ENCODE data around the gene DGUOK. TPM values are rescaled to one million over a fixed set of nuclear protein-coding genes. Genes with fewer than 3 reads are reported as not detected.

DGUOK gene
- total RNA-seq, 1 experiment from 2014 or later, result 78.5 TPM

DNA sequence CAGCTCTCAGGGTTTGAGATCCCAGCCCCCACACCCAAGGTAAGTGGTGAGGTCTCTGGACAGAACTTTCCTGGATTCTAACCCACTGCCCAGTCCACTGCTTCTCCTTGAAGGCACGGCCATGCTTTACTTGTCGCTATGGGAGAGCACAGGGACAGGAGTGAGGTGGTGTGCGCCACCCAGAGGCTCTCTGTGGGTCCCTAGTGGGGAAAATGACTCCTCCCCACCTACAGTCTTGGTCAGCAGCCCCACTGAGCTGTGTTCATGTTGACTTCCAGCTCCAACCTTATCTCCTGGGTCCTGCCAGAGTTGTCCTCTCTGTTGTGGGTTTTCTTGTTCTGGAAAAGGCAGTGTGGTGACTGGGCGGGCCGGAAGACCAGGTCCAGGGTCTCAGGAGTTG lies 69.1 kb downstream of the DGUOK start:
- Histone ChIP-seq H3K4me3 (ENCODE audit: low read depth in 2 of 2, low read length in 2 of 2) (no peak overlapping the region), H3K27me3 (ENCODE audit: control insufficient read depth, insufficient read depth, low read length) (no peaks in the 10 kb centered on the region), H3K36me3 (ENCODE audit: control insufficient read depth, insufficient read depth, low read length) (no peaks in the 10 kb centered on the region), H3K4me1 (ENCODE audit: control insufficient read depth, insufficient read depth, low read length) (peaks cover 13% of the 10 kb centered on the region), H3K9me3 (ENCODE audit: control insufficient read depth, insufficient read depth, low read depth, low read length) (no peaks in the 10 kb centered on the region), H3K27ac (ENCODE audit: low read length) (no peak overlapping the region)
- intact Hi-C loops (cut with micrococcal nuclease; ENCODE audit: unreplicated experiment), result no loop called here
- ChIA-PET POLR2A (interaction anchor here (0.5 kb wide), 1 partner anchor 248 kb away, joined by 8 read pairs; no protein-coding TSS in a partner anchor), CTCF (no interaction called here)
- ATAC-seq (no peak), DNase-seq (ENCODE audit: low read depth, low spot score) (no peak)
- no TSS peak for BruUV-seq (replicated peaks)
- in situ Hi-C loops (cut with HindIII; ENCODE audit: low pct_unique_long_range_greater_than_20kb, low sequenced_read_pairs), result no loop called here
- TF ChIP-seq POLR2AphosphoS5 (IDR thresholded peaks at IDR 0.05; ENCODE audit: low read depth, low read length), result no peak
- no peak for TF ChIP-seq SIN3A (IDR thresholded peaks at IDR 0.05; ENCODE audit: borderline replicate concordance, insufficient read depth, low read depth, low read length)
- TF ChIP-seq, protein P1, sequence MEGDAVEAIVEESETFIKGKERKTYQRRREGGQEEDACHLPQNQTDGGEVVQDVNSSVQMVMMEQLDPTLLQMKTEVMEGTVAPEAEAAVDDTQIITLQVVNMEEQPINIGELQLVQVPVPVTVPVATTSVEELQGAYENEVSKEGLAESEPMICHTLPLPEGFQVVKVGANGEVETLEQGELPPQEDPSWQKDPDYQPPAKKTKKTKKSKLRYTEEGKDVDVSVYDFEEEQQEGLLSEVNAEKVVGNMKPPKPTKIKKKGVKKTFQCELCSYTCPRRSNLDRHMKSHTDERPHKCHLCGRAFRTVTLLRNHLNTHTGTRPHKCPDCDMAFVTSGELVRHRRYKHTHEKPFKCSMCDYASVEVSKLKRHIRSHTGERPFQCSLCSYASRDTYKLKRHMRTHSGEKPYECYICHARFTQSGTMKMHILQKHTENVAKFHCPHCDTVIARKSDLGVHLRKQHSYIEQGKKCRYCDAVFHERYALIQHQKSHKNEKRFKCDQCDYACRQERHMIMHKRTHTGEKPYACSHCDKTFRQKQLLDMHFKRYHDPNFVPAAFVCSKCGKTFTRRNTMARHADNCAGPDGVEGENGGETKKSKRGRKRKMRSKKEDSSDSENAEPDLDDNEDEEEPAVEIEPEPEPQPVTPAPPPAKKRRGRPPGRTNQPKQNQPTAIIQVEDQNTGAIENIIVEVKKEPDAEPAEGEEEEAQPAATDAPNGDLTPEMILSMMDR (IDR thresholded peaks at IDR 0.05), result no peak
- TF ChIP-seq TCF7L2 (IDR thresholded peaks at IDR 0.05; ENCODE audit: low read depth, low read length), result no peak
- TF ChIP-seq, protein P2, sequence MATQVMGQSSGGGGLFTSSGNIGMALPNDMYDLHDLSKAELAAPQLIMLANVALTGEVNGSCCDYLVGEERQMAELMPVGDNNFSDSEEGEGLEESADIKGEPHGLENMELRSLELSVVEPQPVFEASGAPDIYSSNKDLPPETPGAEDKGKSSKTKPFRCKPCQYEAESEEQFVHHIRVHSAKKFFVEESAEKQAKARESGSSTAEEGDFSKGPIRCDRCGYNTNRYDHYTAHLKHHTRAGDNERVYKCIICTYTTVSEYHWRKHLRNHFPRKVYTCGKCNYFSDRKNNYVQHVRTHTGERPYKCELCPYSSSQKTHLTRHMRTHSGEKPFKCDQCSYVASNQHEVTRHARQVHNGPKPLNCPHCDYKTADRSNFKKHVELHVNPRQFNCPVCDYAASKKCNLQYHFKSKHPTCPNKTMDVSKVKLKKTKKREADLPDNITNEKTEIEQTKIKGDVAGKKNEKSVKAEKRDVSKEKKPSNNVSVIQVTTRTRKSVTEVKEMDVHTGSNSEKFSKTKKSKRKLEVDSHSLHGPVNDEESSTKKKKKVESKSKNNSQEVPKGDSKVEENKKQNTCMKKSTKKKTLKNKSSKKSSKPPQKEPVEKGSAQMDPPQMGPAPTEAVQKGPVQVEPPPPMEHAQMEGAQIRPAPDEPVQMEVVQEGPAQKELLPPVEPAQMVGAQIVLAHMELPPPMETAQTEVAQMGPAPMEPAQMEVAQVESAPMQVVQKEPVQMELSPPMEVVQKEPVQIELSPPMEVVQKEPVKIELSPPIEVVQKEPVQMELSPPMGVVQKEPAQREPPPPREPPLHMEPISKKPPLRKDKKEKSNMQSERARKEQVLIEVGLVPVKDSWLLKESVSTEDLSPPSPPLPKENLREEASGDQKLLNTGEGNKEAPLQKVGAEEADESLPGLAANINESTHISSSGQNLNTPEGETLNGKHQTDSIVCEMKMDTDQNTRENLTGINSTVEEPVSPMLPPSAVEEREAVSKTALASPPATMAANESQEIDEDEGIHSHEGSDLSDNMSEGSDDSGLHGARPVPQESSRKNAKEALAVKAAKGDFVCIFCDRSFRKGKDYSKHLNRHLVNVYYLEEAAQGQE (IDR thresholded peaks at IDR 0.05; ENCODE audit: insufficient read depth in 1 of 2, low read depth in 2 of 2, low read length in 1 of 2), result no peak

DNA sequence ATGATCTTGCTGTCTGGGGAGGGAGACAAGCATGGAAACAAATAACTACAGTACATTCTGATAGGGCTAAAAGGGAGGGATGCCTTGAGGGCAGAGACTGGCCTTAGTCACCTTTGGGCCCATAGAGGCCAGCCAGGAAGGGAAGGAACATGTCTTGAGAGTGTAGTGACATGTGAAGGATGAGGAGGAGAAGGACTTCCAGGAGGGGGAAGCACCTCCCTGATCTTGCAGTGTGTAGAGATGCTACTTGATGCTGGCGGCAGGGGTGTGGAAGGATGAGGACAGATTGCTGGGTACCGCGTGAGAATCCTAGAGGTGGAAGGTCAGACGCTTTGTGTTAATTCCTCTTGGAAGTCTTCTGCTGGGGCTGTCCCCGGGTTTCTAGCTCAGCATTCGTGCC lies 71.1 kb downstream of the DGUOK start:
- no peak overlapping the region for H3K27ac ChIP-seq (ENCODE audit: low read length)
- H3K4me1 ChIP-seq (ENCODE audit: control insufficient read depth, insufficient read depth, low read length), result peaks cover 24% of the 10 kb centered on the region
- in situ Hi-C loops (cut with HindIII; ENCODE audit: low pct_unique_long_range_greater_than_20kb, low sequenced_read_pairs) (no loop called here), intact Hi-C loops (cut with micrococcal nuclease; ENCODE audit: unreplicated experiment) (no loop called here)
- no peaks in the 10 kb centered on the region for H3K9me3 ChIP-seq (ENCODE audit: control insufficient read depth, insufficient read depth, low read depth, low read length)
- H3K27me3 ChIP-seq (ENCODE audit: control insufficient read depth, insufficient read depth, low read length), result no peaks in the 10 kb centered on the region
- ATAC-seq (no peak), DNase-seq (ENCODE audit: low read depth, low spot score) (no peak)
- CTCF ChIA-PET, result no interaction called here
- TF ChIP-seq SIN3A (IDR thresholded peaks at IDR 0.05; ENCODE audit: borderline replicate concordance, insufficient read depth, low read depth, low read length), result no peak
- TF ChIP-seq POLR2AphosphoS5 (IDR thresholded peaks at IDR 0.05; ENCODE audit: low read depth, low read length), result no peak
- no peak for TF ChIP-seq TCF7L2 (IDR thresholded peaks at IDR 0.05; ENCODE audit: low read depth, low read length)
- TF ChIP-seq, protein P2 (IDR thresholded peaks at IDR 0.05; ENCODE audit: insufficient read depth in 1 of 2, low read depth in 2 of 2, low read length in 1 of 2), result no peak
- TF ChIP-seq, protein P1 (IDR thresholded peaks at IDR 0.05), result no peak
- POLR2A ChIA-PET, result no interaction called here
- no TSS peak for BruUV-seq (replicated peaks)
- no peak overlapping the region for H3K4me3 ChIP-seq (ENCODE audit: low read depth in 2 of 2, low read length in 2 of 2)
- H3K36me3 ChIP-seq (ENCODE audit: control insufficient read depth, insufficient read depth, low read length), result no peaks in the 10 kb centered on the region
